HepG2 (cell line): Measurements from ENCODE around the gene CHD9. TPM values are rescaled to one million over a fixed set of nuclear protein-coding genes. Genes with fewer than 3 reads are reported as not detected.

Experiments
- BRCA1 ChIP-seq: sonication (generic); formaldehyde crosslinking; IDR thresholded peaks from 2 replicates; pipeline ENCODE4 v1.4.0; 2020; ENCODE audit warnings: missing genetic modification reagents
- EHMT2 ChIP-seq: fragments of 200-600 bp; sonication (generic); IDR thresholded peaks from 2 replicates; pipeline ENCODE4 v1.7.0; 2017; ENCODE audit warnings: antibody characterized with exemption, low read depth, low read length, borderline replicate concordance
- HOXA5 ChIP-seq: sonication (generic); formaldehyde crosslinking; IDR thresholded peaks from 2 replicates; pipeline ENCODE4 v1.4.0; 2020; ENCODE audit warnings: missing genetic modification reagents
- IKZF1 ChIP-seq: fragments of 450-650 bp; IDR thresholded peaks from 2 replicates; pipeline ENCODE4 v1.7.1; 2016
- KDM3A ChIP-seq: IDR thresholded peaks from 2 replicates; pipeline ENCODE4 v1.6.1; 2018; ENCODE audit warnings: low read depth, missing compliant biosample characterization
- KLF9 ChIP-seq: IDR thresholded peaks from 2 replicates; pipeline ENCODE4 v1.6.1; 2016; ENCODE audit warnings: low read depth
- MAFK ChIP-seq, 2 experiments: IDR thresholded peaks in 1 of 2; conservative IDR thresholded peaks in 1 of 2; 2 replicates each; pipeline ENCODE4 v1.6.1; 2011; ENCODE audit warnings: improper control_type of control experiment in 2 of 2, low read length in 2 of 2
- MED1 ChIP-seq: sonication (generic); formaldehyde crosslinking; IDR thresholded peaks from 2 replicates; pipeline ENCODE4 v1.4.0; 2020; ENCODE audit warnings: missing genetic modification reagents
- MIER3 ChIP-seq: IDR thresholded peaks from 2 replicates; pipeline ENCODE4 v1.6.1; 2016; ENCODE audit warnings: missing compliant biosample characterization, borderline replicate concordance
- MYNN ChIP-seq: sonication (generic); formaldehyde crosslinking; IDR thresholded peaks from 2 replicates; pipeline ENCODE4 v1.4.0; 2020; ENCODE audit warnings: mild to moderate bottlenecking, low read depth, missing genetic modification reagents
- MZF1 ChIP-seq: sonication (generic); formaldehyde crosslinking; IDR thresholded peaks from 2 replicates; pipeline ENCODE4 v1.8.1; 2023; ENCODE audit warnings: mild to moderate bottlenecking, missing genetic modification reagents, borderline replicate concordance
- NCOA1 ChIP-seq: sonication (generic); formaldehyde crosslinking; IDR thresholded peaks from 2 replicates; pipeline ENCODE4 v1.9.0; 2021; ENCODE audit warnings: missing genetic modification reagents
- NFRKB ChIP-seq: fragments of 450-650 bp; IDR thresholded peaks from 2 replicates; pipeline ENCODE4 v1.6.1; 2017
- RBM22 ChIP-seq: fragments of 200-400 bp; formaldehyde crosslinking; optimal IDR thresholded peaks from 2 replicates; pipeline ENCODE3; 2017; ENCODE audit warnings: mild to moderate bottlenecking, low read length, moderate library complexity
- SALL1 ChIP-seq: sonication (generic); formaldehyde crosslinking; IDR thresholded peaks from 2 replicates; pipeline ENCODE4 v1.8.0; 2022; ENCODE audit warnings: mild to moderate bottlenecking, missing genetic modification reagents
- SOX5 ChIP-seq: IDR thresholded peaks from 2 replicates; pipeline ENCODE4 v1.6.1; 2016; ENCODE audit warnings: borderline replicate concordance
- TBP ChIP-seq: sonication (generic); formaldehyde crosslinking; IDR thresholded peaks from 2 replicates; pipeline ENCODE4 v1.5.0; 2020; ENCODE audit warnings: missing genetic modification reagents
- TCF7L2 ChIP-seq: IDR thresholded peaks from 2 replicates; pipeline ENCODE4 v1.6.1; 2011; ENCODE audit warnings: mild to moderate bottlenecking, low read depth, low read length, moderate library complexity
- U2AF2 ChIP-seq: fragments of 200-400 bp; formaldehyde crosslinking; IDR thresholded peaks from 2 replicates; pipeline ENCODE4 v1.6.1; 2017; ENCODE audit warnings: low read depth, mild to moderate bottlenecking, low read length
- ZBTB43 ChIP-seq: sonication (generic); formaldehyde crosslinking; conservative IDR thresholded peaks from 2 replicates; pipeline ENCODE4 v1.4.0; 2020; ENCODE audit warnings: missing genetic modification reagents
- ZBTB7B ChIP-seq: sonication (generic); formaldehyde crosslinking; IDR thresholded peaks from 2 replicates; pipeline ENCODE4 v1.4.0; 2020; ENCODE audit warnings: missing genetic modification reagents
- ZFP36L2 ChIP-seq: sonication (generic); formaldehyde crosslinking; IDR thresholded peaks from 2 replicates; pipeline ENCODE4 v1.4.0; 2020; ENCODE audit warnings: missing genetic modification reagents
- ZFP62 ChIP-seq: sonication (generic); formaldehyde crosslinking; IDR thresholded peaks from 2 replicates; pipeline ENCODE4 v1.4.0; 2020; ENCODE audit warnings: missing genetic modification reagents
- ZNF18 ChIP-seq: sonication (generic); formaldehyde crosslinking; IDR thresholded peaks from 2 replicates; pipeline ENCODE4 v1.8.0; 2022; ENCODE audit warnings: mild to moderate bottlenecking, missing genetic modification reagents; ENCODE audit not compliant: insufficient replicate concordance
- ZNF331 ChIP-seq: sonication (generic); formaldehyde crosslinking; IDR thresholded peaks from 2 replicates; pipeline ENCODE4 v1.4.0; 2020; ENCODE audit warnings: missing genetic modification reagents
- ZNF572 ChIP-seq: sonication (generic); formaldehyde crosslinking; IDR thresholded peaks from 2 replicates; pipeline ENCODE4 v1.5.1; 2020; ENCODE audit warnings: mild to moderate bottlenecking, missing genetic modification reagents
- ZNF629 ChIP-seq: sonication (generic); formaldehyde crosslinking; conservative IDR thresholded peaks from 2 replicates; pipeline ENCODE4 v1.5.0; 2020; ENCODE audit warnings: missing genetic modification reagents
- ZNF781 ChIP-seq: sonication (generic); formaldehyde crosslinking; IDR thresholded peaks from 2 replicates; pipeline ENCODE4 v1.5.1; 2020; ENCODE audit warnings: borderline replicate concordance, mild to moderate bottlenecking, missing genetic modification reagents; ENCODE audit errors: not compliant biosample characterization
- ZNF784 ChIP-seq: sonication (generic); formaldehyde crosslinking; IDR thresholded peaks from 2 replicates; pipeline ENCODE4 v1.5.1; 2020; ENCODE audit warnings: missing genetic modification reagents, mild to moderate bottlenecking, borderline replicate concordance
- polyA plus RNA-seq, 8 experiments: library from polyadenylated mRNA; depleted of rRNA in 3 of 8; stranded (reverse) in 7 of 8; unstranded in 1 of 8; fragments of >200 nt; fragmentation: Illumina TruSeq in 4 of 8; extraction: Trizol in 4 of 8; gene quantifications; 2 replicates each; pipeline versions ENCODE4 v1.2.1 to v1.2.3, GENCODE V29; 2011 to 2016; ENCODE audit warnings: low read depth in 4 of 8, missing spikeins in 1 of 8, mixed read lengths in 1 of 8; ENCODE audit not compliant: insufficient read depth in 1 of 8
- total RNA-seq, 5 experiments: library from RNA; depleted of rRNA; stranded (reverse); fragments of >200 nt; fragmentation: Illumina TruSeq; extraction: Trizol; gene quantifications; 2 replicates each; pipeline ENCODE4 v1.2.3, GENCODE V29; 2016; ENCODE audit warnings: low read depth in 1 of 5

The CHD9 gene
- total and polyA plus RNA-seq, 2 of the 13 experiments (the other 11 are each of a cell fraction or from before 2014, with no cell fraction given) = 23.4 to 27.7 TPM

GRCh38 chr16:53055541-53056391 lies 975 bp downstream of the CHD9 start (continued):
- TF ChIP-seq ZBTB43 (CRISPR knock-in tag) (no peak), MAFK (conservative IDR thresholded peaks at IDR 0.05 in 1 of 2, IDR thresholded peaks at IDR 0.05 in 1 of 2; ENCODE audit: low read length in 2 of 2) (no peak), ZNF18 (CRISPR knock-in tag) (peak; percentile 38), ZNF629 (CRISPR knock-in tag) (peak; percentile 98), MYNN (CRISPR knock-in tag) (no peak), NCOA1 (CRISPR knock-in tag) (peak; percentile 84; the same call in 1 of the 2 replicates), ZFP36L2 (CRISPR knock-in tag) (no peak), MIER3 (CRISPR knock-in tag) (no peak), SALL1 (CRISPR knock-in tag) (no peak), ZFP62 (no peak), KDM3A (CRISPR knock-in tag) (no peak), EHMT2 (no peak), TBP (CRISPR knock-in tag) (no peak), KLF9 (CRISPR knock-in tag) (no peak), ZBTB7B (CRISPR knock-in tag) (peak; percentile 76), TCF7L2 (no peak), HOXA5 (CRISPR knock-in tag) (0 out of 2 replicates have a peak, but pooled peaks have one; percentile 0), IKZF1 (no peak), BRCA1 (CRISPR knock-in tag) (no peak), ZNF572 (no peak), ZNF784 (CRISPR knock-in tag) (no peak), U2AF2 (no peak), NFRKB (no peak), ZNF331 (CRISPR knock-in tag) (no peak), ZNF781 (CRISPR knock-in tag) (no peak), MZF1 (CRISPR knock-in tag) (no peak), RBM22 (no peak), MED1 (CRISPR knock-in tag) (no peak), SOX5 (CRISPR knock-in tag) (peak; percentile 27)
